Measurements from ENCODE around the gene SLC2A4RG.

DNA sequence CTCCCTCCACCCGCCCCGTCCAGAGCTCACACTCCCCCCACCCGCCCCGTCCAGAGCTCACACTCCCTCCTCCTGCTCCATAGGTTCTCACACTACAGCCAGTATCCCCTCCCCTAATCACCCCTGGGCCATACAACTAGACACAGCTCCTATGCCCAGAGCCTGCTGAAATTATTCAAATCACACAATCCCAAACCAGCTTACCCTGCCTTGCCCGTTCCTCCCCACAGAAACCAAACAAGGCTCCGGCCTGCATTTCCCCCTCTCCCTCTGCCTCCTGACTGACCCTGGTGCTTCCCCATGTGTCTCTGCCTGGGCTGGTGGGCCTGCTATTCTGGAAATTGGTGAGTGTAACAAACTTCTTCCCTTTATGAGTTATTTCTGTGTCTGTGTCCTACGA, 18.6 kb downstream of the SLC2A4RG start:
- TF ChIP-seq, protein P1, sequence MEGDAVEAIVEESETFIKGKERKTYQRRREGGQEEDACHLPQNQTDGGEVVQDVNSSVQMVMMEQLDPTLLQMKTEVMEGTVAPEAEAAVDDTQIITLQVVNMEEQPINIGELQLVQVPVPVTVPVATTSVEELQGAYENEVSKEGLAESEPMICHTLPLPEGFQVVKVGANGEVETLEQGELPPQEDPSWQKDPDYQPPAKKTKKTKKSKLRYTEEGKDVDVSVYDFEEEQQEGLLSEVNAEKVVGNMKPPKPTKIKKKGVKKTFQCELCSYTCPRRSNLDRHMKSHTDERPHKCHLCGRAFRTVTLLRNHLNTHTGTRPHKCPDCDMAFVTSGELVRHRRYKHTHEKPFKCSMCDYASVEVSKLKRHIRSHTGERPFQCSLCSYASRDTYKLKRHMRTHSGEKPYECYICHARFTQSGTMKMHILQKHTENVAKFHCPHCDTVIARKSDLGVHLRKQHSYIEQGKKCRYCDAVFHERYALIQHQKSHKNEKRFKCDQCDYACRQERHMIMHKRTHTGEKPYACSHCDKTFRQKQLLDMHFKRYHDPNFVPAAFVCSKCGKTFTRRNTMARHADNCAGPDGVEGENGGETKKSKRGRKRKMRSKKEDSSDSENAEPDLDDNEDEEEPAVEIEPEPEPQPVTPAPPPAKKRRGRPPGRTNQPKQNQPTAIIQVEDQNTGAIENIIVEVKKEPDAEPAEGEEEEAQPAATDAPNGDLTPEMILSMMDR (IDR thresholded peaks at IDR 0.05): no peak
- TF ChIP-seq POLR2A (IDR thresholded peaks at IDR 0.05) (no peak), POLR2AphosphoS5 (IDR thresholded peaks at IDR 0.05) (no peak), EP300 (IDR thresholded peaks at IDR 0.05) (no peak)
